ENCODE data around the gene FOXD2.

DNA sequence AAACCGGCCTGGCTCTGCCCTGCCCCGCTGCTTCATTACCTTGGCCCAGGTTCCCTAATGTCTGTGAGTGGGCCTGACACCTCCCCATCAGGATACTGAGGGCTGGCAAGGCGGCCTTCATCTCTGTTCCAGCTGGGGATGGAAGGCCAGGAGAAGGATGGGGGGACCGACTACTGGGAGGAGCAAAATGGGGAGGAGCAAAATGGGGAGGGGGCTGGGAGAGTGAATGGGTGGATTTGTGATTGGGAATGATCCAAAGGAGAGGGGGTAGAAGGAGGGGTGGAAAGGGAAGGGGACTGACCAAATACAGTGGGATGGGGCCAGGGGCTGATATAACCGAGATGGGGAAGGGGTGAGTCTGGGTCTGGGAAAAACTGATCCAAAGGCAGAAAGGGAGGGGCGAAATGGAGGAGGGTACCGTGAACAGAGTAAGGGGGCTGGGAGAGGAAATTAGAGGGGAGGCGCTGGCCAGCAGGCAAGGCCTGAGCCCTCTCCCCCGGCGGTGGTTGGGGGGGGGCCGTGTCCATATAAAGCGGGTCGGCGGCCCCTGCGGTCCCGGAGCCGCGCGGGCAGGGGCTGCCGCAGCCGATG, 22.0 kb upstream of the FOXD2 start, which contains the start of gene FOXE3:
- no peak for TF ChIP-seq ATF2 (CRISPR knock-in tag; IDR thresholded peaks at IDR 0.05; ENCODE audit: borderline replicate concordance, low read depth)
- no peak for TF ChIP-seq CTCF (IDR thresholded peaks at IDR 0.05)
- TF ChIP-seq CBFB (CRISPR knock-in tag; IDR thresholded peaks at IDR 0.05; ENCODE audit: low read depth) = no peak
- no peak for TF ChIP-seq IRF2 (CRISPR knock-in tag; IDR thresholded peaks at IDR 0.05; ENCODE audit: borderline replicate concordance, low read depth)
- TF ChIP-seq CREM (CRISPR knock-in tag; IDR thresholded peaks at IDR 0.05) = no peak
- no peak for TF ChIP-seq ZBTB21 (CRISPR knock-in tag; IDR thresholded peaks at IDR 0.05; ENCODE audit: borderline replicate concordance)
- TF ChIP-seq MYBL2 (CRISPR knock-in tag; IDR thresholded peaks at IDR 0.05) = no peak

Measured in WTC11 (cell line).